Lower leg skin (tissue), 4 donors: Measurements from ENCODE around the gene EMC1. TPM values are rescaled to one million over a fixed set of nuclear protein-coding genes. Genes with fewer than 3 reads are reported as not detected.
"Not testable (repeated sequence)": the region's sequence is repeated elsewhere in the genome, so short reads cannot be mapped to it uniquely, and the experiment has no call there.

Source experiments
- DNase-seq, 2 donors: peaks; one replicate each; pipeline ENCODE4 v3.0.0-alpha.2; 2019; ENCODE audit warnings: low spot score in 2 of 2
- H3K4me3 ChIP-seq: fragments of 200-600 bp; sonication (generic); 2 replicates; pipeline ENCODE4 v1.5.1; 2017; ENCODE audit warnings: mild to moderate bottlenecking, low read depth; ENCODE audit not compliant: poor library complexity, severe bottlenecking
- POLR2A ChIP-seq, 2 donors: fragments of 450-650 bp; IDR thresholded peaks; one replicate each; pipeline ENCODE4 v1.6.1; 2016 to 2017; ENCODE audit warnings: antibody characterized with exemption in 2 of 2, mild to moderate bottlenecking in 1 of 2, moderate library complexity in 1 of 2
- WGBS, 2 donors: methylation state at CpG; one replicate each; pipeline ENCODE4 v1.1.5; 2018; 5-methylcytosine and 5-hydroxymethylcytosine counted together
- intact Hi-C: fragments of 100-400 bp; cut with DNase I; formaldehyde crosslinking; loops from one replicate; pipeline ENCODE4 v1.15.0; 2023; ENCODE audit warnings: low total_unique reads
- total RNA-seq, 4 donors: library from RNA; depleted of rRNA; stranded (reverse); fragments of >200 nt; gene quantifications; one replicate each; pipeline ENCODE4 v1.1.0, GENCODE V29; 2016
- TF ChIP-seq, protein P1 (sequence below), 3 donors: fragments of 450-650 bp; IDR thresholded peaks; one replicate each; pipeline ENCODE4 v1.5.1; 2016; ENCODE audit warnings: antibody characterized with exemption in 3 of 3, mild to moderate bottlenecking in 3 of 3, moderate library complexity in 2 of 3

Gene EMC1
- total RNA-seq, 4 donors from 2014 or later: 26.7 to 31.8 (median 30.2) TPM

DNA sequence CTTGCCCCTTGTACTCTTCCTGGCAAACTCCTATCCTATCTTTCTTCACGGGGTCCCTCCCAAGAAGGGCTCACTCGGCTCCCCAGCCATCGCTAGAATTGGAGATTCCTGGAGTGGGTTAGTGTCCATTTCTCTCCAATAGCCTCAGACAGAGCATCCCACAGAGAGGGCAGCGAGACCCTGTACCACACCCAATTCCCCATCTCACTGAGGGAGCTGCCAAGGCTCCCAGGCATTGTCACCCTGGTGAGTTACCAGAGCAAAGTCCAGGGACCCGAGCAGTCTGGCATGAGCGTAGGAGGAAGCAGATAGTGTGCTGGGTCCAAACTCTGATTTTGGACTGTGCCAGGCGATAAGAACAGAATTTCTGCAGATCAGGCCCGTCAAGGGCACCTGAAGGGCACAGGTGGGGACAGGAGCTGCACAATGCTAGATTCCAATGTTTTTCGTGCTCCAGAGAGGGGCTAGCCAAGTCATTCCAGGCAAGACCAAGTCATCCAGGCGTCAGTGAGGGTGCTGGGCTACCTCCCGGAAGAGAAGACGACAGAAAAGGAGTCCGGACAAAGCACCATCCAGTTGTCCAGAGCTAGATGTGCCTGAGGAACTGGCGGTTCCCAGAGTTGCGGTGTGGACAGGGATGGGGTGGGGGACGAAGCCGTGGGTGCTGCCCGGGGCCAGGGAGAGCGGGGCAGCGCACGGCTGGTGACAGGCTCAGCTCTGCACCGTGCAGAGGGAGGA lies 22.0 kb upstream of the EMC1 start:
- 87 to 89% methylated on average over 22 of the region's 22 CpGs for WGBS, 2 donors
- no peak overlapping the region for H3K4me3 ChIP-seq
- DNase-seq: no peak

DNA sequence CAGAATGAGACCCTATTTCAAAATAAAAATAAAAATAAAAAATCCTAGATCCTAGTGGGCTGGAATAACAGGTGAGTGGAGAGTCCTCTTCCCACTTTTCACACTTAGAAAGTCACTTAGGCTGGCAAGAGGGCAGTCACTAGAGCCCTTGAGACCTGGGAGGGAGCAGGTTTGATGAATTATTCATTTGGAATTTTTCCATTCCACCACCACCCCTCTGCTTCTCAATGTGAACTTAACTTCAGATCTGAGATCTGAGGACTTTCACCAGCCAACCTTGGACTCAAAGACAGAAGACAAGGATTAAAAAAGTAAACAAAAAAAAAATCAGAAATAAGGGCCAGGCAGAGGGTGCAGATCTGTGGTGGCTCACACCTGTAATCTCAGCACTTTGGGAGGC lies 20.7 kb upstream of the EMC1 start:
- no peak for DNase-seq
- intact Hi-C loops: no loop called here
- H3K4me3 ChIP-seq: no peak overlapping the region
- TF ChIP-seq, protein P1, sequence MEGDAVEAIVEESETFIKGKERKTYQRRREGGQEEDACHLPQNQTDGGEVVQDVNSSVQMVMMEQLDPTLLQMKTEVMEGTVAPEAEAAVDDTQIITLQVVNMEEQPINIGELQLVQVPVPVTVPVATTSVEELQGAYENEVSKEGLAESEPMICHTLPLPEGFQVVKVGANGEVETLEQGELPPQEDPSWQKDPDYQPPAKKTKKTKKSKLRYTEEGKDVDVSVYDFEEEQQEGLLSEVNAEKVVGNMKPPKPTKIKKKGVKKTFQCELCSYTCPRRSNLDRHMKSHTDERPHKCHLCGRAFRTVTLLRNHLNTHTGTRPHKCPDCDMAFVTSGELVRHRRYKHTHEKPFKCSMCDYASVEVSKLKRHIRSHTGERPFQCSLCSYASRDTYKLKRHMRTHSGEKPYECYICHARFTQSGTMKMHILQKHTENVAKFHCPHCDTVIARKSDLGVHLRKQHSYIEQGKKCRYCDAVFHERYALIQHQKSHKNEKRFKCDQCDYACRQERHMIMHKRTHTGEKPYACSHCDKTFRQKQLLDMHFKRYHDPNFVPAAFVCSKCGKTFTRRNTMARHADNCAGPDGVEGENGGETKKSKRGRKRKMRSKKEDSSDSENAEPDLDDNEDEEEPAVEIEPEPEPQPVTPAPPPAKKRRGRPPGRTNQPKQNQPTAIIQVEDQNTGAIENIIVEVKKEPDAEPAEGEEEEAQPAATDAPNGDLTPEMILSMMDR (IDR thresholded peaks at IDR 0.05): no peak
- no peak for TF ChIP-seq POLR2A (IDR thresholded peaks at IDR 0.05)

More for the DNA sequence above, 22.0 kb upstream of the EMC1 start:
- intact Hi-C loops: no loop called here
- TF ChIP-seq, protein P1 (IDR thresholded peaks at IDR 0.05): no peak
- no peak for TF ChIP-seq POLR2A (IDR thresholded peaks at IDR 0.05)

DNA sequence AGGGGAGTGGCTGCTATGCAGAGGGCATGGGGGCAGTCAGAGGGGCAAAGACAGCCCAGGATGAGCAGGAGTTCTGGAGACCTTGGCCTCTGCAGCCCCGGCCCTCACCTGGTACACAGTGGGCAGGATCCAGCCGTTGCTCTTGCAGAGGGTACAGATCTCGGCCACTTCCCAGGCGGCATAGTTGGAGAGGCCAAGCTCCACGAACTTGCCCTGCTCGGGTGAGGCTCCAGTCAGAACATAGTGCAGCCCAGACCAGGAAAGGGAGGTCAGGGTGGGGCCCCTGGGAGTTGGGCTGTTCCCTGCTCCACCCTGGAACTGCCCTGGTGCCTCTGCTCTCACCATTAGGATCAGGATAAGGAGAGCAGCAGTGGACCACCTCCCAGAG lies 19.0 kb upstream of the EMC1 start:
- DNase-seq, intact Hi-C loops, H3K4me3 ChIP-seq: not testable (repeated sequence)
- 66 to 93% methylated on average over 6 of the region's 6 CpGs for WGBS, 2 donors

DNA sequence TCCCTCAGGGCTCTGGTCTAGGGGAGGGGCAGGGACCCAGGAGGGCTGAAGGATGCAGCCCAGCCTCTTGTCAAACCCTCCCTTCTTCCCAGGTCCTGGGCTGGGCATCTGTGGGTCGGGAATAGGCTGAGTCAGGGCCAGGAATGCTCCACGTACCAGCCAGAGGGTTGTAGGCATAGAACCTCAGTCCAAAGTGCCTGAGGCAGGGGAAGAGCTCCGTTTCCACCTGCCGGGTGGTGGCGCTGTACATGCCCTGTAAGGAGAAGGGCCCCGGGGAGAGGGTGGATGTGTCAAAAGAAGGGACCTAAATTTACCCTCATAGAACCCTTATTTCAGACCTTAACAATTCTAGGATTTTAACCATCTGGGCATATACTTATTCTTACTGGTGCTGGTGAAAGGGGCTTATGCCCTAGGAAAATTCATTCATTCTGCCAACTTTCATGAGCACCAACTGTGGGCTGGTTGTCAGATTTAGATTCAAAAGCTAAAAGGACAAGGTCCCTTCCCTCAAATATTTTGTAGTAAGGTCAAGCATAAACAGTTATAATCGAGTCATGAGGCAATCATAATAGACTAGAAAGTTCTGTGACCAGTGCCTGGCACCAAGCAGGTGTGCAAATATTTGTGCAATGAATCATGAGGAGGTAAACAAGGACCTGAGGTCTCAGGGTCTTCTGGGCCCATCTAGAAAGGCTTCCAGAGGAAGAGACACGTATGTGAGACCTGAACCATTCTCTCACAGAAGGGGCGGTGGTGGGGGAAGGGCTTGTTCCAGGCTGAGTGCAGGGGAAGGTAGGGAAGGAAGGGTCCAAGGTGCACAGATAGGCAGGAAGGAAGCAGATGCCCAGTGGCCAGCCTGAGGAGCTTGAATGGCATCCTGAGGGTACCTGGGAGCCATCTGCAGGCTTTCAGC lies 18.4 kb upstream of the EMC1 start:
- 67 to 74% methylated on average over 9 of the region's 9 CpGs for WGBS, 2 donors
- H3K4me3 ChIP-seq, intact Hi-C loops, DNase-seq: not testable (repeated sequence)

DNA sequence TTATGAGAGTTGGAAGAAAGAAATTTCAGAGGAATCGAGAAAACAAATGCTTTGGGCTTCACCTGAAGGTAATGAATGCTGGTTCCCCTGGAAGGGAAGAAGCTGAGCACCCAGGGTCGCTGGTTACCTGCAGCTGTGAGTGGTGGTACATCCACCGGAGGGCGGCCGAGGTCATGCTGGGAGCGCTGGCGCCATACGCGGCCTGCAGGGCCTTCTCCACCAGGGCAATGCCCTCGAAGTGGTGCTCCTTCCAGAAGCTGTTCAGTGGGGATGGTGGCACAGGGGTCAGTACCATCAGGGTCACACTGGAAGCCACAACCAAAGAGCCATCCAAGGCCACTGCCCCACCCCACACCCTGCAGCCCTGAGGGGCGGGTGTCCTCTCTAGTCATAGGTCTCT lies 17.1 kb upstream of the EMC1 start:
- DNase-seq: no peak
- 79 to 91% methylated on average over 11 of the region's 11 CpGs for WGBS, 2 donors

DNA sequence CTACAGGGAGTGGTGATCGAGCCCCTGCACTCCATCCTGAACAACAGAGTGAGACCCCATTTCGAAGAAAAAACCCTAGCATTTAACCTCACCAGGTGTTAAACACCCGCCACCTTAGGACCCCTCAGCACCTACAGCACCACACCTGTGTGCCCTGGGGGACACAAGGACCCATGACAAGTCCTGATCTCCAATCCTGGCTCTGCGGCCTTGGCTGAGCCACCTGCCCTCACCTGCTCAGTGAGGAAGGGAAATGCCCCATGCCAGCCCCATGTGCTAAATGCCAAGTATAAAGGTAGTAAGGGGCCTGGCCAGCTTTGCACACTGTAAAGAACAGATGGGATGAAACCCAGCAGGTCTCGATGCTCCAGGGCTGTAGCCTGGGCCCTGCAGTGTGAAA lies 11.4 kb upstream of the EMC1 start:
- 95 to 100% methylated on average over 5 of the region's 5 CpGs for WGBS, 2 donors

More for the DNA sequence above, 17.1 kb upstream of the EMC1 start:
- intact Hi-C loops: no loop called here
- TF ChIP-seq POLR2A (IDR thresholded peaks at IDR 0.05): no peak
- TF ChIP-seq, protein P1 (IDR thresholded peaks at IDR 0.05): no peak
- no peak overlapping the region for H3K4me3 ChIP-seq

More for the DNA sequence above, 11.4 kb upstream of the EMC1 start:
- no peak for DNase-seq
- TF ChIP-seq POLR2A (IDR thresholded peaks at IDR 0.05): no peak
- TF ChIP-seq, protein P1 (IDR thresholded peaks at IDR 0.05): no peak
- intact Hi-C loops: no loop called here
- no peak overlapping the region for H3K4me3 ChIP-seq
